NCI-H446 (cell line): ENCODE data around the gene SASS6.

Experiments
- DNase-seq, 2 experiments: peaks; one replicate each; lab custom pipeline; 2025; lab: John Stamatoyannopoulos, UW

Gene SASS6

GRCh38 chr1:100045206-100045605 is 87.5 kb downstream of the SASS6 start:
- DNase-seq = no peak

GRCh38 chr1:100039591-100039990 is 93.1 kb downstream of the SASS6 start:
- DNase-seq = no peak

GRCh38 chr1:100038660-100039287 is 94.0 kb downstream of the SASS6 start:
- peak; percentile 25 to 47 for DNase-seq

- peak; percentile 77 to 91 for DNase-seq
Observed at GRCh38 chr1:100037927-100038659, 94.6 kb downstream of the SASS6 start.

GRCh38 chr1:100037656-100037926 is 95.1 kb downstream of the SASS6 start:
- DNase-seq = no peak

GRCh38 chr1:100036718-100037655 is 95.7 kb downstream of the SASS6 start:
- peak; percentile 12 to 13 for DNase-seq

GRCh38 chr1:100035214-100035613 is 97.5 kb downstream of the SASS6 start:
- no peak for DNase-seq

- DNase-seq = peak; percentile 29 to 48
Observed at GRCh38 chr1:100034470-100034869, 98.3 kb downstream of the SASS6 start.
